Measurements from ENCODE around the gene OR10T2. TPM values are rescaled to one million over a fixed set of nuclear protein-coding genes. Genes with fewer than 3 reads are reported as not detected.
"Not testable (repeated sequence)": the region's sequence is repeated elsewhere in the genome, so short reads cannot be mapped to it uniquely, and the experiment has no call there.

Gene OR10T2
- total RNA-seq, 1 experiment from 2014 or later = not detected

GRCh38 chr1:158374860-158375259 lies 24.4 kb downstream of the OR10T2 start:
- DNase-seq = no peak
- Histone ChIP-seq H3K4me3 (ENCODE audit: insufficient read depth, low read depth, low read length) (no peak overlapping the region), H3K36me3 (replicated peaks; ENCODE audit: control insufficient read depth, insufficient read depth, low read length) (no peaks in the 10 kb centered on the region), H3K27me3 (ENCODE audit: control insufficient read depth, insufficient read depth, low read length) (no peaks in the 10 kb centered on the region)

- not testable (repeated sequence) for H3K4me3 ChIP-seq (ENCODE audit: insufficient read depth, low read depth, low read length); DNase-seq; H3K27me3 ChIP-seq (ENCODE audit: control insufficient read depth, insufficient read depth, low read length); H3K36me3 ChIP-seq (replicated peaks; ENCODE audit: control insufficient read depth, insufficient read depth, low read length)
Observed at GRCh38 chr1:158374101-158374500, 25.2 kb downstream of the OR10T2 start.

- no peaks in the 10 kb centered on the region for H3K36me3 ChIP-seq (replicated peaks; ENCODE audit: control insufficient read depth, insufficient read depth, low read length)
- no peak for DNase-seq
- no peak overlapping the region for H3K4me3 ChIP-seq (ENCODE audit: insufficient read depth, low read depth, low read length)
- H3K27me3 ChIP-seq (ENCODE audit: control insufficient read depth, insufficient read depth, low read length) = no peaks in the 10 kb centered on the region
Observed at GRCh38 chr1:158371188-158371953, 27.9 kb downstream of the OR10T2 start.

GRCh38 chr1:158366783-158367182 lies 32.5 kb downstream of the OR10T2 start:
- no peaks in the 10 kb centered on the region for H3K27me3 ChIP-seq (ENCODE audit: control insufficient read depth, insufficient read depth, low read length)
- no peak for DNase-seq
- no peak overlapping the region for H3K4me3 ChIP-seq (ENCODE audit: insufficient read depth, low read depth, low read length)
- H3K36me3 ChIP-seq (replicated peaks; ENCODE audit: control insufficient read depth, insufficient read depth, low read length) = no peaks in the 10 kb centered on the region

- no peaks in the 10 kb centered on the region for H3K36me3 ChIP-seq (replicated peaks; ENCODE audit: control insufficient read depth, insufficient read depth, low read length)
- no peak for DNase-seq
- H3K27me3 ChIP-seq (ENCODE audit: control insufficient read depth, insufficient read depth, low read length) = no peaks in the 10 kb centered on the region
- no peak overlapping the region for H3K4me3 ChIP-seq (ENCODE audit: insufficient read depth, low read depth, low read length)
Observed at GRCh38 chr1:158362941-158363340, 36.3 kb downstream of the OR10T2 start.

- H3K36me3 ChIP-seq (replicated peaks; ENCODE audit: control insufficient read depth, insufficient read depth, low read length) = no peaks in the 10 kb centered on the region
Observed at GRCh38 chr1:158362482-158362881, 36.8 kb downstream of the OR10T2 start.

GRCh38 chr1:158357441-158357840 lies 41.8 kb downstream of the OR10T2 start:
- no peaks in the 10 kb centered on the region for H3K36me3 ChIP-seq (replicated peaks; ENCODE audit: control insufficient read depth, insufficient read depth, low read length)
- H3K4me3 ChIP-seq (ENCODE audit: insufficient read depth, low read depth, low read length) = no peak overlapping the region
- no peak for DNase-seq
- H3K27me3 ChIP-seq (ENCODE audit: control insufficient read depth, insufficient read depth, low read length) = no peaks in the 10 kb centered on the region

More at GRCh38 chr1:158362482-158362881, 36.8 kb downstream of the OR10T2 start:
- H3K27me3 ChIP-seq (ENCODE audit: control insufficient read depth, insufficient read depth, low read length) = no peaks in the 10 kb centered on the region
- H3K4me3 ChIP-seq (ENCODE audit: insufficient read depth, low read depth, low read length) = no peak overlapping the region
- DNase-seq = no peak

GRCh38 chr1:158356616-158357015 lies 42.6 kb downstream of the OR10T2 start:
- Histone ChIP-seq H3K27me3 (ENCODE audit: control insufficient read depth, insufficient read depth, low read length) (no peaks in the 10 kb centered on the region), H3K36me3 (replicated peaks; ENCODE audit: control insufficient read depth, insufficient read depth, low read length) (no peaks in the 10 kb centered on the region), H3K4me3 (ENCODE audit: insufficient read depth, low read depth, low read length) (no peak overlapping the region)
- DNase-seq = no peak

GRCh38 chr1:158355773-158356285 lies 43.4 kb downstream of the OR10T2 start:
- Histone ChIP-seq H3K27me3 (ENCODE audit: control insufficient read depth, insufficient read depth, low read length) (no peaks in the 10 kb centered on the region), H3K36me3 (replicated peaks; ENCODE audit: control insufficient read depth, insufficient read depth, low read length) (no peaks in the 10 kb centered on the region), H3K4me3 (ENCODE audit: insufficient read depth, low read depth, low read length) (no peak overlapping the region)
- DNase-seq = no peak

GRCh38 chr1:158354255-158354654 lies 45.0 kb downstream of the OR10T2 start:
- no peak overlapping the region for H3K4me3 ChIP-seq (ENCODE audit: insufficient read depth, low read depth, low read length)
- no peak for DNase-seq
- no peaks in the 10 kb centered on the region for H3K36me3 ChIP-seq (replicated peaks; ENCODE audit: control insufficient read depth, insufficient read depth, low read length)
- no peaks in the 10 kb centered on the region for H3K27me3 ChIP-seq (ENCODE audit: control insufficient read depth, insufficient read depth, low read length)

GRCh38 chr1:158353303-158354075 lies 45.8 kb downstream of the OR10T2 start, which contains the start of gene CD1E:
CD1E (plus strand) TSS chr1:158353894; CDS start chr1:158353989, 95 bp downstream.
- no peak for DNase-seq
- H3K27me3 ChIP-seq (ENCODE audit: control insufficient read depth, insufficient read depth, low read length) = no peaks in the 10 kb centered on the region
- H3K36me3 ChIP-seq (replicated peaks; ENCODE audit: control insufficient read depth, insufficient read depth, low read length) = no peaks in the 10 kb centered on the region
- H3K4me3 ChIP-seq (ENCODE audit: insufficient read depth, low read depth, low read length) = no peak within 1 kb of the TSS

GRCh38 chr1:158348946-158349345 lies 50.3 kb downstream of the OR10T2 start:
- DNase-seq; H3K27me3 ChIP-seq (ENCODE audit: control insufficient read depth, insufficient read depth, low read length); H3K4me3 ChIP-seq (ENCODE audit: insufficient read depth, low read depth, low read length); H3K36me3 ChIP-seq (replicated peaks; ENCODE audit: control insufficient read depth, insufficient read depth, low read length): not testable (repeated sequence)
